KOPT-K1 (cell line): Measurements from ENCODE around the gene TOR4A.

Source experiments
- H3K27ac ChIP-seq: fragments of 200-600 bp; sonication (generic); 2 replicates; pipeline ENCODE4 v1.5.1; 2016; ENCODE audit warnings: antibody characterized with exemption, mild to moderate bottlenecking, low read depth, low read length; ENCODE audit not compliant: poor library complexity, severe bottlenecking
- H3K36me3 ChIP-seq: fragments of 200-600 bp; sonication (generic); 2 replicates; pipeline ENCODE4 v1.5.1; 2017; ENCODE audit warnings: antibody characterized with exemption, mild to moderate bottlenecking, low read length, moderate library complexity; ENCODE audit not compliant: insufficient read depth
- H3K9me3 ChIP-seq: fragments of 200-600 bp; sonication (generic); 2 replicates; pipeline ENCODE4 v1.5.1; 2017; ENCODE audit warnings: antibody characterized with exemption, low read length, mild to moderate bottlenecking; ENCODE audit not compliant: insufficient read depth, poor library complexity, severe bottlenecking

TOR4A gene

GRCh38 chr9:137301081-137301947 lies 23.8 kb downstream of the TOR4A start:
- Histone ChIP-seq H3K9me3 (no peaks in the 10 kb centered on the region), H3K36me3 (no peaks in the 10 kb centered on the region), H3K27ac (no peak overlapping the region)

- H3K36me3 ChIP-seq, result no peaks in the 10 kb centered on the region
- H3K9me3 ChIP-seq, result no peaks in the 10 kb centered on the region
- no peak within 1 kb of the TSS for H3K27ac ChIP-seq
Observed at GRCh38 chr9:137302118-137302448, 24.6 kb downstream of the TOR4A start, which contains the start of gene NRARP. Gene NRARP (minus strand): TSS chr9:137302271. CDS start chr9:137301928, 343 bp downstream.

GRCh38 chr9:137302449-137303150 lies 25.1 kb downstream of the TOR4A start:
- H3K9me3 ChIP-seq, result no peaks in the 10 kb centered on the region
- H3K27ac ChIP-seq, result no peak overlapping the region

GRCh38 chr9:137303151-137303892 lies 25.8 kb downstream of the TOR4A start:
- Histone ChIP-seq H3K36me3 (no peaks in the 10 kb centered on the region), H3K27ac (no peak overlapping the region), H3K9me3 (no peaks in the 10 kb centered on the region)

More at GRCh38 chr9:137302449-137303150, 25.1 kb downstream of the TOR4A start:
- no peaks in the 10 kb centered on the region for H3K36me3 ChIP-seq

GRCh38 chr9:137303893-137304382 lies 26.4 kb downstream of the TOR4A start:
- Histone ChIP-seq H3K27ac (no peak overlapping the region), H3K9me3 (no peaks in the 10 kb centered on the region), H3K36me3 (no peaks in the 10 kb centered on the region)

- Histone ChIP-seq H3K27ac (no peak overlapping the region), H3K36me3 (no peaks in the 10 kb centered on the region)
Observed at GRCh38 chr9:137304383-137305059, 27.0 kb downstream of the TOR4A start.

GRCh38 chr9:137305060-137305797 lies 27.7 kb downstream of the TOR4A start:
- Histone ChIP-seq H3K36me3 (no peaks in the 10 kb centered on the region), H3K9me3 (no peaks in the 10 kb centered on the region), H3K27ac (no peak overlapping the region)

More at GRCh38 chr9:137304383-137305059, 27.0 kb downstream of the TOR4A start:
- no peaks in the 10 kb centered on the region for H3K9me3 ChIP-seq

GRCh38 chr9:137305798-137306065 lies 28.2 kb downstream of the TOR4A start:
- no peaks in the 10 kb centered on the region for H3K9me3 ChIP-seq
- H3K36me3 ChIP-seq, result no peaks in the 10 kb centered on the region
- no peak overlapping the region for H3K27ac ChIP-seq

- no peak overlapping the region for H3K27ac ChIP-seq
- no peaks in the 10 kb centered on the region for H3K9me3 ChIP-seq
- no peaks in the 10 kb centered on the region for H3K36me3 ChIP-seq
Observed at GRCh38 chr9:137306066-137306849, 28.7 kb downstream of the TOR4A start.

- Histone ChIP-seq H3K9me3 (no peaks in the 10 kb centered on the region), H3K27ac (no peak overlapping the region), H3K36me3 (no peaks in the 10 kb centered on the region)
Observed at GRCh38 chr9:137306850-137307254, 29.3 kb downstream of the TOR4A start.

GRCh38 chr9:137307255-137308056 lies 29.9 kb downstream of the TOR4A start:
- Histone ChIP-seq H3K27ac (no peak overlapping the region), H3K9me3 (no peaks in the 10 kb centered on the region), H3K36me3 (no peaks in the 10 kb centered on the region)

- Histone ChIP-seq H3K9me3 (no peaks in the 10 kb centered on the region), H3K36me3 (no peaks in the 10 kb centered on the region), H3K27ac (no peak overlapping the region)
Observed at GRCh38 chr9:137308057-137308619, 30.6 kb downstream of the TOR4A start.
